Astrocyte (in vitro differentiated cells and primary cell): ENCODE measurements around the gene DCAF7.

Experiments used
- CTCF ChIP-seq: IDR thresholded peaks from 2 replicates; pipeline ENCODE4 v1.5.1; 2011; ENCODE audit warnings: low read depth, mild to moderate bottlenecking, inconsistent platforms, low read length, moderate library complexity; ENCODE audit not compliant: insufficient read depth
- EZH2 ChIP-seq: IDR thresholded peaks from 2 replicates; pipeline ENCODE4 v1.6.1; 2012; ENCODE audit warnings: mild to moderate bottlenecking, low read length, inconsistent platforms; ENCODE audit not compliant: insufficient read depth

- TF ChIP-seq CTCF (no peak), EZH2 (no peak)
Observed at GRCh38 chr17:63621684-63622573, 71.7 kb downstream of the DCAF7 start, which contains the start of gene MAP3K3.
